ENCODE measurements around the gene CTDSP2.
"Not testable (repeated sequence)": the region's sequence is repeated elsewhere in the genome, so short reads cannot be mapped to it uniquely, and the experiment has no call there.

The CTDSP2 gene

GRCh38 chr12:57881475-57881874 lies 34.9 kb upstream of the CTDSP2 start:
- DNase-seq (ENCODE audit: low read depth), result no peak

- DNase-seq (ENCODE audit: low read depth), result not testable (repeated sequence)
Observed at GRCh38 chr12:57881035-57881434, 34.5 kb upstream of the CTDSP2 start.

- no peak for DNase-seq (ENCODE audit: low read depth)
Observed at GRCh38 chr12:57877876-57878275, 31.3 kb upstream of the CTDSP2 start.

DNA sequence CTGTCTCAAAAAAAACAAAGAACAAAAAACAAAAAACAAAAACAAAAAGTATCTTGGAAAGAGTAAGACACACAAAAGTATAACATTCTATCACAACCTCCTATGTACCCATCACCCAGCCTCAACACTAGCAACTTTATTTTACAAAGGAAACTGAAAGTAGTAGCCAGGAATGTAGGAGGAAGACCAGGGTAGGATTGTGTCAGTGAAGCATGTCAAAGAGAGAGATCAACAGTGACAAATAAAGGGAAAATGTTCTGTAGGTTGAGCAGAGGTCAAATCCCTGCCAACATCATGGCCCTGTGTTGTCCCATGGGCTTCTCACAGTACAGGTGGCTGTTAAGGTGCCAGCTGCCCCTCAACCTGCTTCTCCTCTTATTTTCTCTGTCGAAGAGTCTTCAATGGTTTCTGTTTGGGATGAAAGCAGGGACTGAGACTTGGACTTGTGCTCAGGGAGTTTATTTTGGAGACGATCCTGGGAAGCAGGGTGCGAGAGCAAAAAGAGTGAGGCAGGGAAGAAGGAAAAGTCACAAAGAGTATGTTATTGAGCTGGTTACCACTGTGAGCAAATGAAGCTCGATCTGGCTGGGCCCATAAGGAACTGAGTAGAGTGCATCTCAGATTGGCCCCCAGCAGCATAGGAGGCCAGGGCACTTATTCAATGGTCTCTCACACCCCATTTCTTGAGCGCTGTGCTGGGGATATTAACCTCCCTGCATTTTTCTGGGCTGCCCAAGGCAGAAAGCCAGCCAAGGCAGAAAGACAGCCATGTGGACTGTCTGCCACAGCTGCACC lies 29.4 kb upstream of the CTDSP2 start:
- no peak for DNase-seq (ENCODE audit: low read depth)

- DNase-seq (ENCODE audit: low read depth), result no peak
Observed at GRCh38 chr12:57874166-57875108, 27.9 kb upstream of the CTDSP2 start.

DNA sequence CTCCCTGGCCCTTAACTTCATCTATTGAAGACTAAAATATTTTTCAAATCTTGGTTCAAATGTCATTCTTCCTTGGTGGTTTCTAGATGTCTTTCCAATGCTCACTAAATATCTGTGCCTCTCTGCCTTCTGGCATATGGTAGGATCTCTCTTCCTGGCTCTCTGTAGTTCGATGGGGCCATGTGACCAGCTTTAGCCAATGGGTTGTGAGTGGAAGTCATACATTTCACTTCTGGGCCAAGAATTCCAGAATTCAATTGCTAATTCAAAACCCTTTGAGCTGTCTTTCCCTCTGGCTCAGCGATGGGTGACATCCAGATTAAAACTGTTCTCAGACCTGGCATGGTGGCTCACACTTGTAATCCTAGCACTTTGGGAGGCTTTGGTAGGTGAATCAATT lies 25.8 kb upstream of the CTDSP2 start:
- no peak for DNase-seq (ENCODE audit: low read depth)

- no peak for DNase-seq (ENCODE audit: low read depth)
Observed at GRCh38 chr12:57869927-57870318, 23.4 kb upstream of the CTDSP2 start.

- DNase-seq (ENCODE audit: low read depth), result no peak
Observed at GRCh38 chr12:57869298-57869926, 22.9 kb upstream of the CTDSP2 start.

- DNase-seq (ENCODE audit: low read depth), result no peak
Observed at GRCh38 chr12:57868851-57869268, 22.3 kb upstream of the CTDSP2 start.

GRCh38 chr12:57868221-57868620 lies 21.7 kb upstream of the CTDSP2 start:
- no peak for DNase-seq (ENCODE audit: low read depth)

GRCh38 chr12:57866308-57867019 lies 19.9 kb upstream of the CTDSP2 start:
- DNase-seq (ENCODE audit: low read depth), result no peak

DNA sequence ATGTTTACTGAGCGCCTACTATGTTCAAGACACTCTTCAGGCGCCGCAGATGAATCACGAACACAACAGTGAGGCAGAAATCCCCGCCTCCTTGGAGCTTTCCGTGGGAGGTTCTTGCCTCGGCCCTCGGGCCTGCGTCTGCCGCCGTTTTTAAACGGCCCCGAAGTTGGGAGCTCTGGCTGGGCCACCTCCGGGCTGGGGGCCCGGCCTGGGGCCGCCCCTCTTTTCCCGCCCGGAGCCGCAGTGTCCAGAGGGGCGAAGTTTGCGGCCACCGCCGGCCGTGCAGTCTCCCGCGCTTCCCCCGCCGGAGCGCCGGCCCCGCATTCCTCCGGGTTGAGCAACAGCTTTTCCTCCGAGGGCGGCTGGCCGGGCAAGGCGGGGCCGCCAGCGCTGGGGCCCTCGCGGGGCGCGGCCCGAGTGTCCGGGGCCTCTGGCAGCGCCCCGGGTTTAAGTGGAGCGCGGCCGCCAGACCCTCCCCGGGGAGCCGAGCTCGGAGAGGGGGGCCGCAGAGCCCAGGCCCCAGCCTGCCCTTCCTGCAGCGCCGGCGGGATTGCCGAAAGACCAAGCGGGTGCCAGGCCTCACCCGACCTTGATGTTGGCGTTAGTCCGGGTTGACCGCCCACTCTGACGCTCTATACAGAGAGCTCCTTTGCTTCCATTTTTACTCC lies 18.7 kb upstream of the CTDSP2 start:
- DNase-seq (ENCODE audit: low read depth), result no peak

GRCh38 chr12:57864442-57865083 lies 18.0 kb upstream of the CTDSP2 start:
- DNase-seq (ENCODE audit: low read depth), result no peak

GRCh38 chr12:57863676-57864075 lies 17.1 kb upstream of the CTDSP2 start:
- DNase-seq (ENCODE audit: low read depth), result no peak

DNA sequence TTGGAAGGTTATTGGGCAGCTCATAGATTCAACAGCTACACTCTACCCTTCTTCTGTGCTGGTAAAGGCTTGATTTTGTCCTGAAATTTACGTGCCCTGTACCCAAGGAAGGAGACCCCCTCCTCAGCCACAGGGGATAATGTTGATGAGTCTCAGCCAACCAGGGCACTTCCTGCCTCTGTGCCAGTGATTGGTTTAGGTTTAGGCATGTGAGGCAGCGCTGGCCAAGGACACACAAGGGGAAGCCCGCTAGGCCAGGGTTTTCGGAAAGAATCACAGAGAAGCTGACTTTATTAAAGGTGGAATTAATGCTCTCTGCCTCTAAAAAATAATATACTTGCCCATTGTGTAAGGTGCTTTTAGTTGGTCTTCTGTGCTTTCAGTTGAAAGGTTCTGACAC lies 15.4 kb upstream of the CTDSP2 start:
- no peak for DNase-seq (ENCODE audit: low read depth)

DNA sequence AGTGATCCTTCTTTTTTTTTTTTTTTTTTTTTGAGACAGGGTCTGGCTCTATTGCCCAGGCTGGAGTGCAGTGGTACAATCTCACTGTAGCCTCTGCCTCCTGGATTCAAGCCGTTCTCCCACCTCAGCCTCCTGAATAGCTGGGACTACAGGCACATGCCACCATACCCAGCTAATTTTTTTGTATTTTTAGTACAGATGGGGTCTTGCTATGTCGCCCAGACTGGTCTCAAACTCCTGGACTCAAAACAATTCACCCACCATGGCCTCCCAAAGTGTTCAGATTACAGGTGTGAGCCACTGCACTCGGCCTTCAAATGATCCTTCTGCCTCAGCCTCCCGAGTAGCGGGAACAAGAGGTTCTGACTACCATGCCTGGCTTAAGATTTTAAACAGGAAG lies 14.4 kb upstream of the CTDSP2 start:
- DNase-seq (ENCODE audit: low read depth), result not testable (repeated sequence)

- no peak for DNase-seq (ENCODE audit: low read depth)
Observed at GRCh38 chr12:57859121-57859520, 12.6 kb upstream of the CTDSP2 start.

GRCh38 chr12:57858123-57858522 lies 11.6 kb upstream of the CTDSP2 start:
- DNase-seq (ENCODE audit: low read depth), result not testable (repeated sequence)

GRCh38 chr12:57854965-57855364 lies 8.4 kb upstream of the CTDSP2 start:
- DNase-seq (ENCODE audit: low read depth), result no peak

- DNase-seq (ENCODE audit: low read depth), result no peak
Observed at GRCh38 chr12:57853864-57854556, 7.5 kb upstream of the CTDSP2 start.

All from CMK (cell line).